OCI-LY7 (cell line): ENCODE measurements around the gene SPATS2L.

Experiments
- CTCF ChIP-seq: fragments of 200-600 bp; sonication (generic); conservative IDR thresholded peaks from 2 replicates; pipeline ENCODE4 v1.5.1; 2014; ENCODE audit warnings: mild to moderate bottlenecking, antibody characterized with exemption, low read length, moderate library complexity, mixed read lengths
- EZH2phosphoT487 ChIP-seq: fragments of 200-600 bp; sonication (generic); IDR thresholded peaks from 2 replicates; pipeline ENCODE4 v1.6.1; 2018; ENCODE audit warnings: low read depth, borderline replicate concordance, mild to moderate bottlenecking, mixed run types, antibody characterized with exemption, low read length, moderate library complexity, mixed read lengths

- no peak for TF ChIP-seq CTCF
- no peak for TF ChIP-seq EZH2phosphoT487
These were observed 111.9 kb downstream of the SPATS2L start for GRCh38 chr2:200418399-200418798.
